Measurements from ENCODE around the gene MIER2.

Gene MIER2

GRCh38 chr19:377801-378581, 33.4 kb upstream of the MIER2 start:
- no peak for DNase-seq

DNA sequence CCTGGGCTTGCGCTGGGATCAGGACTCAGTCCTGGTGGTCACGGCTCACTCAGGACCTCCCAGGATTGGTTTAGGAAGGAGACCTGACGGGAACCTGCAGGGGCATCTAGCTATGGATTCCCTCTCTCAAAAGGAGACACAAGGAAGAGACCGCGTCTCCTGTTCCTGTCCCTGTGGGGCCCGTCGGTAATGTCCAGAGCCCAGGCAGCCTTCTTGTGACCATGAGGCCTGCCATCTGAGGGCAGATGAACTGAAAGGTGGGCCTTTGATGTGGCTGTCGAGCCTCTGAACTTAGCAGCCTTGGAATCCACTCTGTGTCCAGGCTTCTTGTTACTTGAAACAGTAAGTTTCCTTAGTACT, 31.5 kb upstream of the MIER2 start:
- DNase-seq: no peak

DNA sequence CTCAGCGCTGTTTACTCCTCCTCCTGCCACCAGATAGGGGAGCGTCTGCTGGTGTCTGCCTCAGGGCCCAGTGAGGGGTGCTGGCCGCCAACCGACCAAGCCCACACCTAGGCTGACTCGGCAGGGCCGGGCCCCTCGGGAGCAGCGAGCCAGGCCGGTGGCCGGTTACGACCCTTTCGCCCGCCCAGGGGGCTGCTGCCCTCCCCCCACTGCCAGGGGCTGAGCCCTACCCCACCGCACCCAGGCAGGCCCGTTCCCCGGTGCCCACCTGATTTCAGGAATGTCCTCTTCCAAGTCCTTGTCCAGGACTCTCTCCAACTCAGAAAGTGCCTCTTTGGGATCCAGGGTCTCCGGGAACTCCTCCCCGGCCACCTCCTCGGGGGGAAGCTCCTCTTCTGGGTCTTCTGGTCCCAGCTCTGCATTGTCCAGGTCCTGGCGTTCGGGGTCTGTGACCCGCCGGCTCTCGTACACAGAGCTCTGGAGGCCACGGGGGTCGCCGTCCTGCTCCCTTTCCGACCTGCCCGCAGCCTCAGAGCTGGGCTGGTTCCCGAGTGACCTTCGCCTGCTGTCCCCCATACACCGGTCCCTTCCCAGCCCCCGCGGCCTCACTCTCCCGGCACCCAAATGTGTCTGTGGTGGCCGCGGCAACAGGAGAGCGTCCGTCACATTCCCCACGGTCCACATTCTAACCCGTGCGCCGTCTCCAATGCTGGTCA, 31.0 kb upstream of the MIER2 start:
- no peak for DNase-seq

GRCh38 chr19:374886-375235, 30.3 kb upstream of the MIER2 start:
- DNase-seq: no peak

- DNase-seq: no peak
Observed at GRCh38 chr19:374183-374885, 29.7 kb upstream of the MIER2 start.

DNA sequence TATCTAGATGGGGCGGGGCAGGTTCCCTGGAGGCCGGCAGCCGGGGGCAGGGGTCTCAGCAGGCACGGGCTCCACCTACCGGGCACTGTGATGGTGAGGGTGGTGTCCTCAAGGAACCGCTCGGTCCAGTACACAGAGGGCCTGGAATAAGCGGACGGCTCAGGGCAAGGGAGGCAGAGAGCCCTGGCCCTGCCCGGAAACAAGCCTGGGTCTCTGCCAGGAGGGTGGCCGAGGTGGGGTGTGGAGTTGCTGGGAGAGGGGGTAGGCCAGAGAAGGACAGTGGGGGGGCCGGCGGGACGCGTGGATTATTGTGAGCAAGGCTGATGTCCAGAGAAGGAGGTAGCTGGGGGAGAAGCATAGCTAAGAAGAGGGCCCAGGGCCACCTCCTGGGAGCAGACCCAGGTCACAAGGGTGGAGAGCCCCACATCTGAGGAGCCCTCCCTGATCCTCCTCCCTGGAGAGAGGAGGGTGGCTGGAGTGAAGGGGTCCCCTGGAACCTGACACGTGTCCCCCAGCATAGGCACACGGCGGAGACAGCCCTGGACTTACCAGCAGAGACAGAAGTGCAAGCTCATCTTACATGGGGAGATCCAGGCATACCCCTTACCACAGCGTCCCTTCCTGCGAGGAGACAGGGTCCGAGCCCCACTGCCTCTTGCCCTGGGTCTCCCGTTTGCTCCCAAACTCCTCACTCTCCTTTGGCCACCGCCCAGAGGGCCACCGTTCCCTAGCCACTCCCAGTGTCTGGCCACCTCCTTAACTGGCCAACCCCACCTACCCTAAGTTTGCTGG, 29.0 kb upstream of the MIER2 start:
- no peak for DNase-seq

- DNase-seq: peak; percentile 23
Observed at GRCh38 chr19:372306-372890, 27.8 kb upstream of the MIER2 start.

DNA sequence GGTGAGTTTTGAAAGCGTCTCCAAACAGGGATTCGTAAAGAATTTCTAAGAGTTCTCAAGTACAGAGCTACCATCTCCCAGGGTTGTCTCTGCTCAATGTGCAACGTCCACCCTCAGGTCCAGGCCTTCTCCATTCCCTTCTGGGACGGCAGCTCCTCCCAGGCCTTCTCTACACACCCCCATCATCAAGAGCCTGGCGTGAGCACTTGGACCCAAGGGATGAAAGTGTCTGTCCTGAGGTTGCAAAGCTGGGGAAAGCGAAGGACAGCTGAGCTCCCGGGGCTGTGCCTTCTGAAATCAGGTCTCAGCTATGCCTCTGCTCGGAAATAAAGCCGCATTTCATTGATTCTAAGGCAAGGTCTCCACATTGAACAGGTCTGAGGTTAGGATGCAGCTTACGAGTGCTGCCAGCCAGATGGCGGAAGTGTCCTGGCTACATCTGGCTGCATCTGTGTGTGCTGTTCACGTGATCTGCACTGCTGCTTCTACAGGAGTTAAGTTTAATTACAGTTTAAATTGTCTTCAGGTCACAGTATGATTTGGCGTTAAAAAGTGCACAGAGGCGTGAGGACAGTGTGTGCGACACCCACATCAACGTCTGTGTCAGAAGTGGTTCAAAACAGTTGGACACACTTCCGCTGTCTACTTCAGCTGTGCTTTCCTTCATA, 27.0 kb upstream of the MIER2 start:
- DNase-seq: no peak

DNA sequence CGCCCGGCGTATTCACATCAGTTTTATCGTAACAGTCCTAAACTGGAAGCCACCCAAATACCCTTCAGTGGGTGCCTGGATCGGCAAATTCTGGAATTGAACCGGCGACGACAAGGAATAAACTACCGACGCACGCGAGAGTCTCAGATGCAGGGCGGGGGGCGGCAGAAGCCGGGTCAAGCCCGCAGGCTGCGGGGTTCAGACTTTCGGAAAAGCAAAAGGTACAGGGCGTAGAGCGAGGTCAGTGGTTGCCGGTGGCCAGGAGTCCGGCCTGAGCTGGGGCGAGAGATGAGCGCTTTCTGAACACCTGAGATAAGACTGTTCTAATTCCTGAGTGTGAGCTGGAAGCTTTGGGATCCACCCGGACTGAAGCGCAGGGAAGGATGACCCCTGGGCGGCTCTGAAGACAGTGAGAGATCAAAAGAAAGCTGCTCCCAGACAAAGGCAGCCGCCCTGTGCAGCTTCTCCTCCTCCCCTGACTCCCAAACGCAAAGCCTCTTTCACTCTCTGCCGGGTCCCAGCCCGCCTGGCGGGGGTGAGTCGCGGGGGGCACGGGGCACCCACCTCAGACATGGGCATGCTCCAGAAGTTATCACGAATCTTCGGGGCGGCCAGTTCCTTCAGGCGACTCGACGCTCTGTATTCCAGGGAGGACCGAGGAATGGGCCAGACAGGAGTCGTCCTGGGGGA, 26.2 kb upstream of the MIER2 start:
- no peak for DNase-seq

DNA sequence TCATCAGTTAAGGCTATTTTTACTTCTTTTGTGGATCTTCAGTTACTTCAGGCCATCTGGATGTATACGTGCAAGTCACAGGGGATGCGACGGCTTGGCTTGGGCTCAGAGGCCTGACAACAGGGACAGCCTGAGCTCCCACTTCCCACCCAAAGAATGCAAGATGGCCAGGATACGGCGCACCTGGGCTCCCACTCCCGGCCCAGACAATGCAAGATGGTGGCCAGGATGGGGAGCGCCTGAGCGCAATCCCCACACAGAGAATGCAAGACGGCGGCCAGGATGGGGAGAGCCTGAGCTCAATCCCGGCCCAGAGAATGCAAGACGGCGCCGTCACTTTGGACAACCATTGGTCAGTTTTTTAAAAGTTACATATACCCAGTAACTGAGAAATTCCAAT, 25.3 kb upstream of the MIER2 start:
- DNase-seq: no peak

GRCh38 chr19:369256-369655, 24.7 kb upstream of the MIER2 start:
- DNase-seq: no peak

DNA sequence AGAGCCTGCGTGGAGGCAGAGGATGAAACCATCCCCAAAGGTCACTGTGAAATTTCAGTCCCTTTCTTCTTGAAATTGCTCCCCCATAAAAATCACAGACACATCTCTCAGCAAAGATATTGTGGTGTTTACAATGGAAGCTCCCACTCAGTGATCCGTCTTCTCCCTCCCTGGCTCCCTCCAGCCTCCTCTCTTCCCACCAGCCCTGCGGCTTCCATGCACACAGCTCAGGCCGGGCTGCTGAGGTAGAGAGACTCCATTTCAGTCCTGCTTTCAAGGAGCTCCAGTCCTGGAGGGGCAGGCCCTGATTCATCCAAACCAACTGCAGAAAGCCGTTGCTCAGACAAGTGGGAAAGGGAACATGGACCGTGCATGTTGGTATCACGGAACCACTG, 24.0 kb upstream of the MIER2 start:
- no peak for DNase-seq

GRCh38 chr19:367963-368629, 23.5 kb upstream of the MIER2 start:
- DNase-seq: no peak

DNA sequence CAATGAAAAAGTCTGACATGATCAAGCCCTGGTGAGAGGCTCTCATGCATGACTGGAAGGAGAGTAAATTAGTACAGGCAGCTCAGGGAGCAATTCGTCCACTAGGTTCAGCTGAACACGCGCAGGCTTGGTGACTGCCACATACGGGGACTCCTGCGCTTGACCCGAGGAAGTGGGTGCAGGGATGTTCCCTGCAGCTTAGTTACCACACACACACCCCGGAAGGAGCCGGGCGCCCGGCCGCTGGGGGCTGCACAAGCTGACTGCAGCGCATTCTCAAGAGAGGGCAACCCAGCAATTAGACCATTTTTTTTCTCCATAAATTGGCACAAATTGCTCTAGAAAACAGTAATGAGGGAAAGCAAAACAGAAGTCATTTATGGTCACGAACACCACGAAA, 23.0 kb upstream of the MIER2 start:
- no peak for DNase-seq

- DNase-seq: no peak
Observed at GRCh38 chr19:366951-367350, 22.4 kb upstream of the MIER2 start.

DNA sequence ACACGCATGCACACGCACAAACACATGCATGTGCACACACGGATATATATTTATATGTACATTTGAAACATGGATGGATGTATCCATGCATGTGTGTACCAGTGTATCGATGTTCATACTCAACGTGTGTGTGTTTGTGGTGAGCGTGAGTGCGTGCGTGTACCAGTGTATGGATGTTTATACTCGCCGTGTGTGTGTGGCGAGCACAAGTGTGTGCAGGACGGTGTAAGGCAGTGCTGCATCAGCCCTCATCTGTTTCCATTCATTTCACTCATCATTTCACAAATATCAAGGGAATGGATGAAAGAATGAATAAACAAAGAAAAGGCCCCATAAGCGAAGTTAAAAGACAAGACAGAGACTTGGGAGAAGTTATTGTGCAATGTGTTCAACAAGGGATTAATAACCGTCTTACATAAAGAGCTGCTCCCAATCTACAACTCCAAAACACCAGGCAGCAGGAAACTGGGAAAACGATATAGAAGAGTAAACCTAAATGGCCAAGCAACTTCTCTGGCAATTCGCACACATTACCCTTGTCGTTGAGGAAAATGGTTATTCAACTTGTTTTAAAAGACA, 21.7 kb upstream of the MIER2 start:
- no peak for DNase-seq

DNA sequence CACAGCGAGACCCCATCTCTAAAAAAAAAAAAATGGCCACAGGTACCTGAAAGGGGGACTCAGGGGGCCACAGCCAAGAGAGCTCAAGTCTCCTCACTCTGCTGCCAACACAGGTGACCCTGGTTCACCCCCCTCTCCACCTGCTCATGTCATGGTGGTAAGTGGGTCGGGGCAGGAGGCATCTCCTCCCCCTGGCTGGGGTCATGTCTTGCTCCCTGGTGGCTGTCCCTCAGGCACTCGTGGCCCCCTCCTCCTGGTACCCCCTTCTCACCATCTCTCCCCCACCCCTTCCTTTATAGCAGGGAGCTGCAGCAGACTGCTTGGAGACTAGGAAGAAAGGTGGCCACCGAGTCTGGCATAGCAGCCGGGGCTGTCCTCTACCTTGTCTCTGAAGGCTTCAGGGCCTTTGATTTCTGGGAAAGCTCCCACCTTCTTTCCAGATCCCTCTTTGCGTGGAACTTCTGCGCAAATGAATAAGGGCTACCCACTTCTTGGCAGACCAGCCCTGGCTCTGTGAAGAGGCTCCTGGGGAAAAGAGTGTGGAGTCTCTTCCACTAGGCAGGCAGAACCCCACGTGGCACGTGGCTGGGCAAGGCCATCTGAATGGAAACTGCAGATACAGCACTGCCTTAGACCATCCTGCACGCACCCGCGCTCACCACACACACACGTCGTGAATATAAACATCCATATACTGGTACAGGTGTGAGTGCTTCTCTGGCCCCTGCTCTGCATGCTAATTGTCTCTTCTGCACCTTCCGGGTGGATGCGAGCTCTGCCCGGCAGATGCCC, 20.1 kb upstream of the MIER2 start:
- DNase-seq: no peak

DNA sequence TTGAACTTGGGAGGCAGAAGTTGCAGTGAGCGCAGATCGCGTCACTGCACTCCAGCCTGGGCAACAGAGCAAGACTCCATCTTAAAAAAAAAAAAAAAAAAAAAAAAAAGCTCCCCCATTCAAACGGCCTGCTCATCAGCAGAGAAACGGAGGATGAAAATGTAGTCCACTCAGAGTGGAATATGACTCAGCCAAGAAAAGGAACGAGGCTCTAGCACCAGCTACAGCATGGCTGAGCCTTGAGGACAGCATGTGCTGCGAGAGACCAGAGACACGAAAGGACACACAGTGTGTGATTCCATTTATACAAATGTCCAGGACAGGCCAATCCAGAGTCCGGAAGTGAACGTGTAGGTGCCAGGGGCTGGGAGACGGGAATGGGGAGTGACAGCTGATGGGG, 18.1 kb upstream of the MIER2 start:
- no peak for DNase-seq

GRCh38 chr19:362154-362553, 17.6 kb upstream of the MIER2 start:
- DNase-seq: no peak

GRCh38 chr19:359653-359925, 15.0 kb upstream of the MIER2 start:
- DNase-seq: no peak

Data from fibroblast of skin of right quadriceps (primary cell).